ENCODE data around the gene AKAP8.

AKAP8 gene

GRCh38 chr19:15330801-15331418 is 48.7 kb downstream of the AKAP8 start:
- peak; percentile 78 for DNase-seq

DNA sequence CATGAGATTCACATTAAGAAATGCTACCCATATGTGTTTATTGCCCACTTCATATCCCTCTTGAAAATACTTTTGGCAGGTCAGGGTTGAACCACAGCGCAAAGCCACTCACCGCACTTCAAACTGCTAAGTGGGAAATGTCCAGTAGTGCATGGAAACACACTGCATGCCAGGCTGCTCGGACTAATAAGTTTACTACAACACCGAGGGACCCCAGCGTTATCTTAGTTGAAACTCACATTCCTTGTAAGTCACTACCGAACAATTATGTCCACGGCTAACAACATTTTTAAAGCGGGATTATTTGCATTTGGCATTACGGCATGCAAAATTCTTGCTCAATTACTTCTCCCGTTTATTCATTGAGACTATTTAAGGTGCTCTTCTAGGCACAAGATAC is 51.3 kb downstream of the AKAP8 start:
- no peak for DNase-seq

GRCh38 chr19:15324791-15325519 is 54.6 kb downstream of the AKAP8 start:
- DNase-seq = no peak

DNA sequence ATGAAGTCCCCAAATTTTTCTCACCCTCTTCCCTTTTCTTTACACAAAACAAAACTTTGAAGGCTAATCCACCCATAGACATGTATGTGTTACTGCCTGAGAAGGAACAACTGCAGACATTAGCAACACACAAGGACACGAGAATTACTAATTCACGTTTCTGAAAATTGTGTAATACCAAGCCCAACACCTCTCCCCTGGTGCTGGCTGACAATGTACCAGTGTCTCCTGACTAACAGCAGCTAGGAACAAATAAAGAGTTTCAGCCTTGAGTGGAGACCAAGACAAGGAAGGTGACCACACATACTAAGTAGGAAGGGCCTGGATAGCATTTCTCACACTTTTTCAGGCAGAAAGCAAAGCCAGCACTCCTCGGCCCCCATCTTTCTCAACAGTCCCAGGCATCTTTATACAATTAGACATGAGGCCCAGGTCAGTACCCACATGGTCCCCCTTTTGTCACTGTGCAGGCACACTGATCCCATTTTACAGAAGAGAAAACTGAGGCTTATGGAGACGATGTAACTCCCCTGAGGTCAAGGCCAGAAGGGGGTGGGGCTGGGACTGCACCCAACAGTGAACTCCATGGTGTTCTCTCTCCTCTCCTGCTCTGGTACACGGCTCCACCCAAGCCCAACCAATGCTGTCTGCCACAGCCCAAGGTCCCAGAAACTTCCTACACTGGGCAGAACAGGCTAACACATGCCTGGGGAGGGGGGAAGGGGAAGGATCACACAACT is 55.9 kb downstream of the AKAP8 start:
- DNase-seq = peak; percentile 54

DNA sequence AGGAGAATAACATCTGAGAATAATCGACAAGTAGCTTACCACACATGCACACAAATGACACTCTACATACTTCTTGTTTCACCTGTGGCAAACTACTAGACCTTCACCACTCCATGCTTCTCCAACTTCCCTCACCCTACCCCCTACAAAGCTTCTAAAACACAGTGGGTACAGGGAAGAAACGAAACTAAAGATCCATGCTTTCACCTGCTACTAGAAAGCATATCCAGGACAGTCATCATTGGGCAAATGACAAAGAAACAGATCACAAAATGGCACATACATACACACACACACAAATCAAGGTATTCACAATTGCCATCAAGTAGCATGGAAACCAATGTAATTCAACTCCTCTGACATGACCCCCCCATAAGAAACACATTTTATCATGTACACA is 57.8 kb downstream of the AKAP8 start:
- DNase-seq = no peak

DNA sequence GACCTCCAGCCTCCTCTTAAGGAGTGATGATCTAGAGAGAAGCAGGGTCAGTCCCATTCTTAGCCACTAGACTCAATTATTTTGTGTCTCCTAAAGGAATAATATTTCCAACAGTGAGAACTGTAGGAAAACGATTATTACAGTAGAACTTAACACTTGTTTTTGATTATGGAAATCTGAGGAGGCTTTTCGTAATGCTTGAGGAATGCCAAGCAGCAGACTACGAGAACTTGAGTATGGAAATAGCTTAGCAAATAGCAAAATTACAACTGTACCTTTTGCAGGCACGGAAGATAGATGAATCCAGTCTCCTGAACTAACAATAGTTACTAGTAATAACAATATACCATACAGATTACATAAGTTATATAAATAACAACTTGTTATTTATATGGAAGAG is 59.5 kb downstream of the AKAP8 start:
- DNase-seq = peak; percentile 89

- peak; percentile 55 for DNase-seq
These were observed 61.3 kb downstream of the AKAP8 start for GRCh38 chr19:15318241-15318691.

GRCh38 chr19:15317392-15318071 is 62.1 kb downstream of the AKAP8 start:
- peak; percentile 73 for DNase-seq

- peak; percentile 58 for DNase-seq
These were observed 63.1 kb downstream of the AKAP8 start for GRCh38 chr19:15316498-15316897.

DNA sequence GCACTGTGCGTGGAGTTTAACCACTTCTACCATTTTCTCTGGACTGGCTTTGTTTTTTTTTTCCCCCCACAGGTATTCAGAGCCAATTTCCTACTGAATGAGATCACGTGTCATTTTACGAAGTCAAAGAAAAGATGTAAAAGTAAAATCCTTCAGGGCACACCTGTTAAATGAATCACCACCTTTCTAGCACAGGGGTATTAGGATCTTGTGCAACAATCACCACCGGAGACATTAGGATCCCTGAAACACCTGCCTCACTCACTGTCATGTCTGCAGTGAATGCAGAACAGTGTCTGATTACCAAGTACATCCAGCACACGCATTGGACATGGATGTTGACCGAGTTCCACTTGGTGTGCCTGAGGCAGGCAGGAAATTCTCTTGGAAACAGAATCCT is 64.5 kb downstream of the AKAP8 start:
- no peak for DNase-seq

GRCh38 chr19:15313649-15314279 is 65.8 kb downstream of the AKAP8 start:
- DNase-seq = no peak

- no peak for DNase-seq
These were observed 72.4 kb downstream of the AKAP8 start for GRCh38 chr19:15307169-15307568.

DNA sequence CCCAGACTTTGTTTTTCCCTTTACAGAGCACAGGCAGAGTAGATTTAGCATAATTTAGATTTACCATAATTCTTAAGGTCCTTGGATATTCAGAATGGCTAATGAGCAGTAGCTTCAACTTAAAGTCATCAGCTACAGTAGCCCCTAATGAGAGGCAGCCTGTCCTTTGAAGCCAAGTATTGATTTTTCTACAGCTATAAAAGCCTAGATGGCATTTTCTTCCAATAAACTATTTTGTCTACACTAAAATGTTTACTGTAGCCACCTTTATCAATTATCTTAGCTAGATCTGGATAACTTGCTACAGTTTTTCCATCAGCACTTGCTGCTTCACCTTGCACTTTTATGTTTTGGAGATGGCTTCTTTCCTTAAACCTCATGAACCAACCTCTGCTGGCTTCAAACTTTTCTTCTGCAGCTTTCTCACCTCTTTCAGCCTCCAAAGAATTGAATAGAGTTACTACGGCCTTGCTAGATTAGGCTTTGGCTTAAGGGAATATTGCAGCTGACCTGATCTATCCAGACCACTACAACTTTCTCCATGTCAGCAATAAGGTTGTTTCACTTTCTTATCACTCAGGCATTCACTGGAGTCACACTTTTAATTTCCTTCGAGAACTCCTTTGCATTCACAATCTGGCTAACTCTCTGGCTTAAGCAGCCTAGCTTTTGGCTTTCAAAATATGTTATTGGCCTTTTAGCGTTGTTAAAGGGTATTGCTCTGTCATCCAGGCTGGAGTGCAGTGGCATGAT is 73.8 kb downstream of the AKAP8 start:
- DNase-seq = no peak

DNA sequence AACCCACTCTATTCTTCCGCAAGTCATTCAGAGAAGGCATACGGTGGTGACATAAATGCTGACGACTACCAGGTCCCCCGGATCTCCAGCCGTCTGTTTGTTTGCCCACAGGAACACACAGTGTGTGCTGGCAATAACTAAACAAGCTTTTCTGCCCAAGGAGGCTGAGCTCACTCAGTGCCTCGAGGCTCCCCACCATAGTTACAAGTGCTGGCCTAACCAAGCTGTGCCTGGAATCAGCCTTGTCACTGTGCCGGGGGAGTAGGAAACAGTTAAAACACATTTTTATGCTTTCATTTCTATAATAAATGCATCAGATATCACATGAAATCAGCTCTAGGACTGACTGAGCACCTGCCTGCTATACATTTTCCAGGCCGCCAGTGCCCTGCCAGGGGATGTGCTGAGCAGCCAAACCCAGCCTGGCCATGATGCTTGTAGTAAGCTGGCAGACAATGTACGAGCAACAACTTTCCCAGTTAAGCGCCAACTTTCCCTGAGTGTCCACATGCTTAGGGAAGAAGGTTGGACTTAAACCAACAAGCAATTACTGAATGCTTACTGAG is 75.4 kb downstream of the AKAP8 start:
- DNase-seq = no peak

All from fibroblast of skin of scalp (primary cell).